Bronchial epithelial cell (primary cell): ENCODE results near the gene MRPL17. TPM values are rescaled to one million over a fixed set of nuclear protein-coding genes. Genes with fewer than 3 reads are reported as not detected.

Source experiments
- DNase-seq: peaks from one replicate; pipeline ENCODE4 v3.0.0-alpha.2; 2010; ENCODE audit warnings: low read depth
- FAIRE-seq: peaks from 2 replicates; lab custom pipeline; 2011; peaks lifted over from hg19 to GRCh38; lab: Jason Lieb, UNC
- H3K27me3 ChIP-seq: 2 replicates; pipeline ENCODE4 v1.5.1; 2011; ENCODE audit warnings: low read length; ENCODE audit not compliant: control insufficient read depth, insufficient read depth
- H3K36me3 ChIP-seq: 2 replicates; pipeline ENCODE4 v1.5.1; 2011; ENCODE audit warnings: low read length; ENCODE audit not compliant: control insufficient read depth, insufficient read depth
- H3K4me3 ChIP-seq: 2 replicates; pipeline ENCODE4 v1.5.1; 2011; ENCODE audit warnings: mild to moderate bottlenecking, low read depth, low read length, control low read depth
- total RNA-seq: library from RNA; depleted of rRNA; stranded (reverse); fragments of >200 nt; gene quantifications from 2 replicates; pipeline ENCODE4 v1.2.1, GENCODE V29; 2014
- TF ChIP-seq, protein P1 (sequence below): IDR thresholded peaks from 2 replicates; pipeline ENCODE4 v1.5.1; 2011; ENCODE audit warnings: mild to moderate bottlenecking, moderate library complexity, low read length, control low read depth, inconsistent platforms; ENCODE audit not compliant: insufficient read depth, severe bottlenecking

The MRPL17 gene
- total RNA-seq, 1 donor from 2014 or later = 63.7 TPM

DNA sequence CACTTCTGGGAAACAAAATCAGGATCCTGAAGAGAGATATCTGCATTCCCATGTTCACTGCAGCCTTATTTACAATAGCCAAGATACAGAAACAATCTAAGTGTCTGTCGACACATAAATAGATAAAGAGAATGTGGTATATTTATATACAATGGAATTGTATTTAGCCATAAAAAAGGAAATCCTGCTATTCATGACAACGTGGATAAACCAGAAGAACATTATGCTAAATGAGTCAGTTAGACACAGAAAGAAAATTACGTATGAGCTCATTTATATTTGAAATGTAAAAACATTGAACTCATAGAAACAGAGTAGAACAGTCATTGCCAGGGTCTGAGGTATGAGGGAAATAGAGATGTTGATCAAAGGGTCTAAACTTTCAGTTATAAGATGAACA is 6.1 kb downstream of the MRPL17 start:
- TF ChIP-seq, protein P1, sequence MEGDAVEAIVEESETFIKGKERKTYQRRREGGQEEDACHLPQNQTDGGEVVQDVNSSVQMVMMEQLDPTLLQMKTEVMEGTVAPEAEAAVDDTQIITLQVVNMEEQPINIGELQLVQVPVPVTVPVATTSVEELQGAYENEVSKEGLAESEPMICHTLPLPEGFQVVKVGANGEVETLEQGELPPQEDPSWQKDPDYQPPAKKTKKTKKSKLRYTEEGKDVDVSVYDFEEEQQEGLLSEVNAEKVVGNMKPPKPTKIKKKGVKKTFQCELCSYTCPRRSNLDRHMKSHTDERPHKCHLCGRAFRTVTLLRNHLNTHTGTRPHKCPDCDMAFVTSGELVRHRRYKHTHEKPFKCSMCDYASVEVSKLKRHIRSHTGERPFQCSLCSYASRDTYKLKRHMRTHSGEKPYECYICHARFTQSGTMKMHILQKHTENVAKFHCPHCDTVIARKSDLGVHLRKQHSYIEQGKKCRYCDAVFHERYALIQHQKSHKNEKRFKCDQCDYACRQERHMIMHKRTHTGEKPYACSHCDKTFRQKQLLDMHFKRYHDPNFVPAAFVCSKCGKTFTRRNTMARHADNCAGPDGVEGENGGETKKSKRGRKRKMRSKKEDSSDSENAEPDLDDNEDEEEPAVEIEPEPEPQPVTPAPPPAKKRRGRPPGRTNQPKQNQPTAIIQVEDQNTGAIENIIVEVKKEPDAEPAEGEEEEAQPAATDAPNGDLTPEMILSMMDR = no peak
- Histone ChIP-seq H3K4me3 (no peak overlapping the region), H3K27me3 (no peaks in the 10 kb centered on the region), H3K36me3 (no peaks in the 10 kb centered on the region)
- DNase-seq (no peak), FAIRE-seq (no peak)

DNA sequence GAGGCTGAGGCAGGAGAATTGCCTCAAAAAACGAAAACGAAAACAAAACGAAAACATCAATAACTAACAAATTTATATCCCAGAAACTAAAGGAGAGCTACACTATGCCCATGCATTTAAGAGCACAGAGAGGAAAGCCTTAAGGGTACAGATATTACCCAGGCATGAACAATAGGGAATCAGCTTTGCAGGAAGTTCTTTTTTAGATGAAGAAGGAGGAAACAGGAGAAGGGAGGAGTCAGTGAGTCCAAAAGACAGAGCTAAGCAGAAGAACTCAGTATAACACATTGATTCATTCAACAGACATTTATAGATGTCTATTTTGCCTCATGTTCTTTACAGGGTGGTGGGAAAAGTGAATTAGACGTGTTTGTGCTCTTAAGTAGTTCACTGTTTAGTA is 8.3 kb downstream of the MRPL17 start:
- H3K36me3 ChIP-seq = no peaks in the 10 kb centered on the region
- FAIRE-seq (no peak), DNase-seq (no peak)
- no peaks in the 10 kb centered on the region for H3K27me3 ChIP-seq
- TF ChIP-seq, protein P1 = no peak
- no peak overlapping the region for H3K4me3 ChIP-seq

DNA sequence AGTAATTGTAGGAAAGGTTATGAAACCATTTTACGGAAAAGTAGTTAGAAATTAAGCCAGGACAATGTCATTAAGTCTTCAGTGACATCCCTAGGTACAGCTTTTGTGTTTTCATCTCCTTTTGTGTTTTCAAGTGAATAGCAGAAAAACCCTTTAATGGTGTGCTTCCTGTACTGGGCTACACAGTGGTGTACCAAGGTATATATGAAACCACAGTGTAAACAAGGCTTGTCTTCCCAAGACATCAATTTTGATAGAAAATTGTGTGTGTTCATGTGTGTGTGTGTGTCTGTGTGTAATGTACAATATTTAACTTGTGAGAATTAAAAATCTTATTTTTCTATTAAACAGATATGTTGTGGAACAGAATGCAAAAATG is 8.9 kb downstream of the MRPL17 start:
- TF ChIP-seq, protein P1 = no peak
- DNase-seq = no peak
- Histone ChIP-seq H3K4me3 (no peak overlapping the region), H3K27me3 (no peaks in the 10 kb centered on the region), H3K36me3 (no peaks in the 10 kb centered on the region)
- FAIRE-seq = no peak

DNA sequence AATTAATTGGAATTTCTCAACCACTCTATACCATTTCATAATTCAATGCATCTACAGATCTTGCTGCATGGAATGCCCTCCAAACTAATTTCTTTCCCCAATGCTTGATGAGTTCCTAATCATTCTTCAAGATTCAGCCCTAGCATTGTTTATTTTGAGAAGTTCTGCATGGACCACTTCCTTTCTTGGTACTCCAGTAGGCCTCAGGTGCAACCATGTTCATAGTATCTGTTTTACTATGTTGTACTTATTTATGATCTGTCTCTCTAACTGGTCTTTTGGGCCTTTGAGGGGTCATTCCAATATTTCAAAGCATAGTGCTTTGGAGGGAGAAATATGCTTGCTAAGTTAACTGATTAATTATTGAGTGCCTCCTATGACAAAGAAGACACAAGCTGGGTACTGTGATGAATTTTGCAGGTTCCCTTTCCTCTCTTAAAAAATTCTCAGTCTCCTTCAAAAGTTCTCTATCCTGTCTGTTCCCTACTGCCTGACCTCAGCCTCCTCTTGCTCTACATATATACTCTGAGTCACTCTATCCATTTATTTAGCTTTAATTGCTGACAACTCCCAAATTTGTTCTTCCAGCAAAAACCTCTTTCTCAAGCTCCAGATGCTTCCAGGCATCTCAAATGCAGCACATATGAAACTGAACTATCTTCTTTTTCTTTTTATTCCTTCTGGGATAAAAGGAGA is 9.5 kb downstream of the MRPL17 start:
- Histone ChIP-seq H3K27me3 (no peaks in the 10 kb centered on the region), H3K36me3 (no peaks in the 10 kb centered on the region), H3K4me3 (no peak overlapping the region)
- DNase-seq = no peak
- no peak for FAIRE-seq
- TF ChIP-seq, protein P1 = no peak

DNA sequence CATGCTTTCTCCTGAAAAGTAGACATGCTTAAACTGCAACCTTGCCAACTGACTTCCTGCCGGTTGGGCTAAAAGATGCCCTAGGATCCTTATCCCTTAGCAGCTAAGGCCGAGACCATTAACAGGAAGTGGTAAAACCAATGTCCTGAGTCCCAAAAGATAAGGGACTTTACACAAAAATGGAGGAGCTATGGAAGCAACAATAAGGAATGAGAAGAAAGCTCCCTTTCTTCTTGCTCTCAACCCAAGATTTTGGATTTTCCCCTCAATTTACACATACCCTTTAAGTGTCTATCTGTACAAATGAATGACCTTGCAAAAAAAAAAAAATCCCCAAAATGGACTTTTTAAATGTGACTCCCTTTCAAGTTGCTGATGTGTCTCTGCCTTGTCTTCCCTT is 11.1 kb downstream of the MRPL17 start:
- TF ChIP-seq, protein P1 = no peak
- no peak for DNase-seq
- no peak for FAIRE-seq
- no peaks in the 10 kb centered on the region for H3K36me3 ChIP-seq
- no peaks in the 10 kb centered on the region for H3K27me3 ChIP-seq
- no peak overlapping the region for H3K4me3 ChIP-seq
